ENCODE measurements around the gene PRKCQ. TPM values are rescaled to one million over a fixed set of nuclear protein-coding genes. Genes with fewer than 3 reads are reported as not detected.

The PRKCQ gene
- total RNA-seq, 4 donors from 2014 or later, result 1.4 to 2.8 TPM; not detected in 2

GRCh38 chr10:6460861-6461409 lies 119.1 kb downstream of the PRKCQ start:
- no peak for DNase-seq
- Histone ChIP-seq H3K27ac (no peak overlapping the region), H3K36me3 (no peaks in the 10 kb centered on the region), H3K27me3 (no peaks in the 10 kb centered on the region), H3K4me3 (no peak overlapping the region), H3K9me3 (no peaks in the 10 kb centered on the region), H3K4me1 (no peaks in the 10 kb centered on the region)
- TF ChIP-seq POLR2A (IDR thresholded peaks at IDR 0.05) (no peak), CTCF (IDR thresholded peaks at IDR 0.05) (no peak)
- intact Hi-C loops (cut with DNase I; ENCODE audit: low total_unique reads), result no loop called here

- H3K4me3 ChIP-seq, result no peak overlapping the region
- TF ChIP-seq POLR2A (IDR thresholded peaks at IDR 0.05) (no peak), CTCF (IDR thresholded peaks at IDR 0.05) (no peak)
- no peak for DNase-seq
- no peaks in the 10 kb centered on the region for H3K36me3 ChIP-seq
- H3K27ac ChIP-seq, result no peak overlapping the region
- intact Hi-C loops (cut with DNase I; ENCODE audit: low total_unique reads), result no loop called here
- no peaks in the 10 kb centered on the region for H3K9me3 ChIP-seq
- H3K27me3 ChIP-seq, result no peaks in the 10 kb centered on the region
- H3K4me1 ChIP-seq, result no peaks in the 10 kb centered on the region
Measured at GRCh38 chr10:6458814-6459213, 121.3 kb downstream of the PRKCQ start.

- no peak for DNase-seq
- intact Hi-C loops (cut with DNase I; ENCODE audit: low total_unique reads), result no loop called here
- no peaks in the 10 kb centered on the region for H3K36me3 ChIP-seq
- no peak overlapping the region for H3K4me3 ChIP-seq
- H3K4me1 ChIP-seq, result no peaks in the 10 kb centered on the region
- TF ChIP-seq POLR2A (IDR thresholded peaks at IDR 0.05) (no peak), CTCF (IDR thresholded peaks at IDR 0.05) (no peak)
- H3K27me3 ChIP-seq, result no peaks in the 10 kb centered on the region
- H3K27ac ChIP-seq, result no peak overlapping the region
- H3K9me3 ChIP-seq, result no peaks in the 10 kb centered on the region
Measured at GRCh38 chr10:6457376-6457775, 122.7 kb downstream of the PRKCQ start.

- Histone ChIP-seq H3K36me3 (no peaks in the 10 kb centered on the region), H3K27ac (no peak overlapping the region), H3K9me3 (no peaks in the 10 kb centered on the region), H3K4me1 (no peaks in the 10 kb centered on the region), H3K4me3 (no peak overlapping the region), H3K27me3 (no peaks in the 10 kb centered on the region)
- intact Hi-C loops (cut with DNase I; ENCODE audit: low total_unique reads), result no loop called here
- DNase-seq, result no peak
- TF ChIP-seq POLR2A (IDR thresholded peaks at IDR 0.05) (no peak), CTCF (IDR thresholded peaks at IDR 0.05) (no peak)
Measured at GRCh38 chr10:6456067-6456466, 124.0 kb downstream of the PRKCQ start.

GRCh38 chr10:6455592-6455991 lies 124.5 kb downstream of the PRKCQ start:
- no peaks in the 10 kb centered on the region for H3K27me3 ChIP-seq
- no peaks in the 10 kb centered on the region for H3K36me3 ChIP-seq
- intact Hi-C loops (cut with DNase I; ENCODE audit: low total_unique reads), result no loop called here
- no peaks in the 10 kb centered on the region for H3K4me1 ChIP-seq
- DNase-seq, result no peak
- no peaks in the 10 kb centered on the region for H3K9me3 ChIP-seq
- no peak for TF ChIP-seq CTCF (IDR thresholded peaks at IDR 0.05)
- TF ChIP-seq POLR2A (IDR thresholded peaks at IDR 0.05), result no peak
- H3K27ac ChIP-seq, result no peak overlapping the region
- no peak overlapping the region for H3K4me3 ChIP-seq

Data from uterus (tissue), 4 donors.